ENCODE results near the gene C2CD4D.

DNA sequence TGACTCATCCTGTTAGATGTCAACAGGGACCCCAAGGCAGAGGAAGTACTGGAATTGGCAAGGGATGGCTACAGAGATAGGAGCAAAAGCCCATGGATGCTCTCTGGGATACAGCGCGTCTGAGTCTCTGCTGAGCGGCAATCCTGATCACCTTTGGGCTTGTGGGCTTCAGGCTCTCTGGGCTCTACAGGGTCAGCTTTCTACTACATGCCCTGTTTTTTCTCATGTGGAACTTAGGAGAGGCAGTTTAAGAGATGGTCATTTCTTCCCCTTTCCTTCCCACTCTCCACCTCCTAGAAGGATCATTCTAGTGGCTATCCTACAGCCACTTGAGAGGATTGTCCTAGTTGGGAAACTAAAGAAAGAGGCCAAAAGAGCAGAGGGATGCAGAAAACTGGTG is 35.7 kb downstream of the C2CD4D start:
- TF ChIP-seq RFX5 (IDR thresholded peaks at IDR 0.05), result no peak
- no peak for TF ChIP-seq POLR2A (IDR thresholded peaks at IDR 0.05; ENCODE audit: low read length)
- no peak for TF ChIP-seq EHMT2 (IDR thresholded peaks at IDR 0.05; ENCODE audit: low read depth)
